ENCODE measurements around the gene SLC22A4.
A peak's percentile ranks its signal among the peaks of the same experiment; 100 is the strongest.

SLC22A4 gene

GRCh38 chr5:132277256-132277655 lies 16.9 kb upstream of the SLC22A4 start:
- no peak for DNase-seq

GRCh38 chr5:132277971-132278853 lies 16.0 kb upstream of the SLC22A4 start:
- no peak for DNase-seq

DNA sequence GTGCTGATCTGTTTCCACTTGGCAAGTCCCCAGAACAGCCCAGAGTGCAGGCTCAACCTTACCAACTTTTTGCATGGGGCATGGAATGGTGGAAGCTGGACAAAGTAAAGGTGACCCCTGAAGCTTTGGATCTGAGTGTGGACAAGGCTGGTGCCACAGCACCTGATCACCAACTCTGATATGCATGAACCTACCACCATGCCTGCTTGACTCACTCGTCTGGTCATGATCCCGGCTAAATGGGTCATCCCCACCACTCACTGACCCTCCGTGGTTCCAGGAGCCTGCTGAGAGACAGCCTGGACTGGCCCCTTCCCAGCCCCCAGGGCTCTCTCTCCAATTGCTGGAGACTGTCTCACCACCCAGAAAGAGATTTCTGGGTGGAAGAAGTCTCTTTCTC lies 14.4 kb upstream of the SLC22A4 start:
- no peak for DNase-seq

DNA sequence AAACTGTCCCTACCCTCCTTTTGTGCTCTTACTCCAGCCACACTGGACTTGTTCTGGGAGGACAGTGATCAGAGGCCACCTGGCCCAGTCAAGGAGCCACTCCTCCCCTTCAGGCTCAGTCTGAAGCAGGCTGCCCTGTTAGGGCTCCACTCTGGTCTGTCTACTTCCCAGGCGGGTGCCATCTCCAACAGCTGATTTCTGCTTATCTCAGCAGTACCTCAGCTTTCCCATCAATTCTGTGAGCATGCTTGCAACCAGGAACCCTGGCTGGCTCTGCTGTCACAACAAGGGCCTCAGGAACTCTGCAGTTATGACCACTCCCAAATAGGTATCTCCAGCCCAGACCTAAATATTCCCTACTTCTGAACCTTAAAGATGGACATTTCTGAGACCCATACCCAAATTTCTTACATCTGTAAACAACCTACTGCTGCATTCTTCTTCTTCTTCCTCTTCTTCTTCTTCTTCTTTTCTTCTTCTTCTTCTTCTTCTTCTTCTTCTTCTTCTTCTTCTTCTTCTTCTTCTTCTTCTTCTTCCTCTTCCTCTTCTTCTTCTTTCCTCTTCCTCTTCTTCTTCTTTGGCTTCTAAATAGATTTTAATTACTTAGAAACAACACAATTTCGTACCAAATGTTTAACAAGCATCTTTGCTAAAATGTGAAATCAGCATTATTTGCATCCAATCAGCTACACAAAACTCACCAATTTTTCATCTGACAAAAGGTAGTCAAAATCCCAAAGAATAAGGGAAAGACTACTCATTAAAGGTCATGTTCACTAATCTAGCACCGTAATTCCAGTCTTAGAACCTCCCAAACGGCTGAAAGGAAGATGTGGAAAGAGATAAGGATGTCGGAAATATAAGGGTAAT lies 13.6 kb upstream of the SLC22A4 start:
- DNase-seq = no peak

GRCh38 chr5:132281856-132282614 lies 12.2 kb upstream of the SLC22A4 start:
- no peak for DNase-seq

- DNase-seq = no peak
Measured at GRCh38 chr5:132283423-132284043, 10.7 kb upstream of the SLC22A4 start.

GRCh38 chr5:132289097-132289496 lies 5.1 kb upstream of the SLC22A4 start:
- no peak for DNase-seq

- DNase-seq = no peak
Measured at GRCh38 chr5:132291026-132291425, 3.2 kb upstream of the SLC22A4 start.

DNA sequence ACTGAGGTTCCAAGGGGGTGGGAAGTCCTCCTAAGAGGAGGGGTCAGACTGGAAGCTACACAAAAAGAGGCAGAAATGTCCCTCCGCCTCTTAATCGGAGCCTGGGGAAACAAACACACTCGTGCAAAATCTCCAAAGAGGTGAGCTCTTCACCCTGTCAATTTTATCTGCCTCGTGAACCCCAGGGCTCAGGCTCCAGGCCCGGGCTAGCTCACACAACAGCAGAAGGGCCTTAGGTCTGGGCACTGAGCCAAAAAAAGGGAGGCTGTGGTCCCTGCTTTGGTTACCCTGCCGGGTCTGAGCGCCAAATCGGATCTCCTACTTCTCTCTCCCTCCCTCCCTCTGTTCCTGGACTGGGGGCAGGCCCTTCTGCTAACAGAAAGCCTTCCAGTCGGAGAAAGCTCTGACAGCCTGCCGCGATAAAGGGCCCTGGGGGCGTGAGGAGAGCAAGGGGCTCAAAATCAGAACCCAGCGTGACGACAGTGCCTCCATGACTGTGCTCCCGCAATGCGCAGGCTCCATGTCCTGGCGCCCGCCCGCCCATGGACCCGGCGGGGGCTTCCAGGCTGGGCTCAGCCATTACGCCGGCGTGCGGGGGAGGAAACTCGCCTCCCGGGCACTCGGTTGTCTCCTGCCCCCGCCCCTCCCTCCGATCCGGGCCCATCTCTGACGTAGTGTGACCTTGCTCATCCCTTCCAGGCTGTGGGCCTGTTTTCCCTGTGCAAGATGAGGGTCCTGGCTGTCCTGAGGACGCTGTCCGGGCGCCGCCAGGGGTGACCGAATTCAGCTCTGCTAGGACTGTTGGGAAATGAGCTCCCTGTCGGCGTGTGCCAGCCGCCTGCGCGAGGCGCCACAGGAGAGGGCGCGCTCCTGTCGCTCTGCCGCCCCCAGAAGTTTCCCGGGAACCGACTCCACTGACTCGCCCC lies 865 bp upstream of the SLC22A4 start:
- peak; percentile 59 for DNase-seq

DNA sequence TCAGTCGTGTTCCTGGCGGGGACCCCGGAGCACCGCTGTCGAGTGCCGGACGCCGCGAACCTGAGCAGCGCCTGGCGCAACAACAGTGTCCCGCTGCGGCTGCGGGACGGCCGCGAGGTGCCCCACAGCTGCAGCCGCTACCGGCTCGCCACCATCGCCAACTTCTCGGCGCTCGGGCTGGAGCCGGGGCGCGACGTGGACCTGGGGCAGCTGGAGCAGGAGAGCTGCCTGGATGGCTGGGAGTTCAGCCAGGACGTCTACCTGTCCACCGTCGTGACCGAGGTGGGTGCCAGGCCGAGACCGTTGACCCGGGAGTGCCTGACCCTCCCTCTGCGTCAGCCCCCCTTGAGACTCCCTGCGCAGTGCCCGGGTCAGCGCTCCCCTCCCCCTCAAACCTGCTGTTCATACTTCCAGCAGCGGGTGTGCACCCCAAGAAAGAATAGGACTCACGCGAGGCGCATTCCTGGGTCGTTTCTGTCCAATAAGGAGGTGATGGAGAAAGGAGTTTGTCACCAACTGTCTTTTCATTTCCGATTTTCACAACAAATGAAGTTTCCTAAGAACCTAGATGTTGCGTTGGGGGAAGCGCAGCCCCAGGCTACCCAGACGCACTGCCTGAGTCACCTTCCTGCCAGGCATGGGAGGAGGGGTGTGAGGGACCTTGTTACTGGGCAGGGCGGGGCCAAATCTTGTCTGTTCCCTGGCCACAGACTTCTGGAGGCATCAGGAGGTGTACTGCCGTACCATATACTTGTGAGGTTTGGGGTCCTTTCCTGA lies 722 bp downstream of the SLC22A4 start:
- peak; percentile 84 for DNase-seq

- no peak for DNase-seq
Measured at GRCh38 chr5:132295505-132296411, 1.6 kb downstream of the SLC22A4 start.

DNA sequence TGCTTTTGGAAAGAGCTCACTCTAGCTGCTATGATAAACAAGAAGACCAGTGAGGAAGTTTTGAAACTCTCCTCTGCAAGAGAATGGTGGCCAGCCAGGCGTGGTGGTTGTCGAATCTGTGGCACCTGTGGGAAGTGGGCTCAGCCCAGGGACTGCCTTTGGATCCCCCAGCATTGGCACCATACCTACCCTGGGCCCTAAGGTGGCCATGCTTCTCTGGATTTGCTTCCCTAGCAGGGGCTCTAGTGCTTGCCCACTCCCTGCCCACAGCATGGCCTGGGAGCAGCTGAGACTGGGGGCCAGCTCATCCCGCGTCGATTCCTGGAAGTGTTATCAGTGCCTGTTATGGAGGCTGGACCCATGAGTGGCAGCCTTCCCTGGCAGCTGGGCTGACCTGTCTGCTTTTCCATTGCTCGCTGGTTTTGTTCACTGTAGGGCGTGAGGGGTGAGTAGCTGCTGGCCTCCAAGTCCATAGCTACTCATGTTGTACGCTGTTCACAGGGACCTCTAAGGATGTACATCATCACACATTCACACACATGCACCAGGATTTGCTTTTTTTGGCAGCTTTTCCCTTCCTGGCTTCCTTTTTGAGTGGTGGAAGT lies 2.3 kb downstream of the SLC22A4 start:
- no peak for DNase-seq

DNA sequence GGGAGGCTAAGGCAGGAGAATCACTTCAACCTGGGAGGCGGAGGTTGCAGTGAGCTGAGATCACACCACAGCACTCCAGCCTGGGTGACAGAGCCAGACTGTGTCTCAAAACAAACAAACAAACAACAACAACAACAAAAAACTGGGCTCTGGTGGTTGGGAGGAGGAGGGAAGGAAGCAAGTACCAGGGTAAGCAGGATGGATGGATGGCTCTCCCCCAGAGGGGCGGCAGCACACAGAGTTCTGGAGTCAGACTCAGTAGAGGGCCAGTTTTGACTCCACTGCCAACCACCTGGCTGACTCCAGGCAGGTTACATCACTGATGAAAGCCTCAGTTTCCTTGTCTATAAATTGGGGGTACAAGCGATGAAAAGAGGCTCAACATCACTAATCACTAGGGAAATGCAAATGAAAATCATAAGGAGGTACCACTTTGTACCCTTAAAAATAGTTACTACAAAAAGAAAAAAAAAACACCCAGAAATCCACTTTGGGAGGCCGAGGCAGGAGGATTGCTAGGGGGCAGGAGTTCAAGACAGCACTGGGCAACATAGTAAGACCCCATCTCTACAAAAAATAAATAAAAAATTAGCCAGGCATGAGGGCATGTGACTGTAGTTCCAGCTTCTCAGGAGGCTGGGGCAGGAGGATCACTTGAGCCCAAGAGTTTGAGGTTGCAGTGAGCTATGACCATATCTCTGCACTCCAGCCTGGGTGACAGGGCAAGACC lies 3.2 kb downstream of the SLC22A4 start:
- no peak for DNase-seq

DNA sequence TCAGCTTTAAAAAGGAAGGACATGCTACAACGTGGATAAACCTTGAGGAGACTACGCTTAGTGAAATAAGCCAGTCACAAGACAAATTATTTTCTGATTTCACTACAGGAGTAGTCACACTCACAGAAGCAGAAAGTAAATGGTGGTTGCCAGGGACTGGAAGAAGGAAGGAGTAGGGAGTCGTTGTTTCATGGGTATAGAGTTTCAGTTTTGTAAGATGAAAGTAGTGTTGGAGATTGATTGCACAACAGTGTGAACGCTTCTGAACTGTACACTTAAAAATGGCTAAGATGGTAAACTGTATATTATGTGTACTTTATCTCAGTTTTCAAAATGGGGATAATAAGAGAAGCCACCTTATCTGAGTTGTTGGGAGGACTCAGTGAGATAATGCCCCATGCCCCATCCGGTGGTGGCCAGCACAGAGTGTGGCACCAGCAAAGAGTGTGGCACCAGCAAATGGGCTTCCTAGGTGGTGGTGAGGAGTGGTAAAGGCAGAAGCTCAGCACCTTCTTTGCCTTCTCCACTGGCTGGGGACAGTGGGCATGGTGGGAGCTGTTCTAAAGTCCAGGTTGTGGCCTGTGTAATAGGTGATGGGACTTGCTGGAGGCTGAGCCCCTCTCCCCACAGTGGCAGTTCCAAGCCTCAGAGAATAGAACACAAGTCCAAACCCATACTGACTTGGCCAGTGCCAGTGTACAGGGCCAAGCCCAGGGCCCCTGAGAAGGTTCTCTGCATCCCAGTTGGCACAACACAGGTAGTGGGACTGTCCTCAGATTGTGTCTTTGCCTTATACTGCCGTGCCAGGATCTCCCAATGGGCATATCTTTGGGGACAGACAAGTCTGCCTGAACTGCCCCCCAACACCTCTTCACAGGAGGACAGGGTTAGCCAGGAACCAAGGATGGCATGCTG lies 4.4 kb downstream of the SLC22A4 start:
- DNase-seq = no peak

DNA sequence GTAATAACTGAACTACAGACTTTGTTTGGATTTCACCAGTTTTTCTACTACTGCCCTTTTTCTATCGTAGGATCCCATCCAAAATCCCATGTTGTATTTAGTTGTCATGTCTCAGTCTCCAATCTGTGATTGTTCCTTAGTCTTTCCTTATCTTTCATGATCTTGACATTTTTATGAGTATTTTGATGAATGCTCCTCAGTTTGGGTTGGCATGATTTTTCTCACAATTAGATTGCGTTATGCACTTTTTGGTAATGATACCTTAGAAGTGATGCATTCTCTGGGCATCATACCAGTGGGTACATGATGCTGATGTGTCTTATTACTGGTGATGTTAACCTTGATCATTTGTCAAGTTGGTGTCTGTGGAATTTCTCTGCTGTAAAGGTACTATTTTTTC lies 5.7 kb downstream of the SLC22A4 start:
- DNase-seq = no peak

DNA sequence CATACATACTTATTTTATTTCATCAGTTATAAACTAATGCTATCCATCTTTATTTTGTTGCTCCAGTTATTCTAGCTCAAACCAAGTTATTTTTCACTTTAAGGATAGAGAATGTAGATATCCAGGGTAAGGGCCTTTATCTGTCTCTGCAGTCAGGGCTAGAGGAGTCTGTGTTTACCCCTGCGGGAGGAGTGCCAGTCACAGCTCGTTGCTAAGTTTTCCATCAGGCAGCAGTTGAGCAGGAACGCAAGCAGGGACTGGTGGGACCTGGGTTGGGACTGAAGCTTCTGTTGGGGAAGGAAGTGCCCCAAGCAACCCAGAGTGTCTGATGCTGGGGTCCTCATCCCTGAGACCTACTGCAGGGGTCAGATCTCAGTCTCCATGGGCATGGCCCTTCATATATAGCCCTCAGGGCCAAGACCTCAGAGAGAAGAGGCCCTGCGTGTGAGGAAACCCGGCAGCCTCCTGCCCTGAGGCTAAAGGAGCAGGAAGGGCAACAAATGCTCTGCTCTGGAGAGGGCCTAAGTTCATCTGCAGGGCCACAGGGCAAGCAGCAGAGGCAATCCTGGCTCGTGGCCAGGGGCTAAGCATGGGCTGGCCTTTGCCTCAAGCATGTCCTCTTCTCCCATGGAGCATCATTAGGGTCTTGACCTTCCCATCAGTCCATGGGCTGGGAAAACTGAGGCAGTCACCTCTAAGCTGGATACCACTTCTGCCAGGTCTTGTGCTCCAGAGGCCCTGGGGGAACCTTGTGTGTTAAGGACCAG lies 6.6 kb downstream of the SLC22A4 start:
- DNase-seq = no peak
